VCaP (cell line): Measurements from ENCODE around the gene NDUFB11.
A peak's percentile ranks its signal among the peaks of the same experiment; 100 is the strongest.
"Not testable (repeated sequence)": the region's sequence is repeated elsewhere in the genome, so short reads cannot be mapped to it uniquely, and the experiment has no call there.

Source experiments
- H3K27ac ChIP-seq: fragments of 450-650 bp; 2 replicates; pipeline ENCODE4 v1.5.1; 2017
- TF ChIP-seq, protein P1 (sequence below): fragments of 450-650 bp; conservative IDR thresholded peaks from 2 replicates; pipeline ENCODE4 v1.5.1; 2017; ENCODE audit warnings: mild to moderate bottlenecking, moderate library complexity

NDUFB11 gene

DNA sequence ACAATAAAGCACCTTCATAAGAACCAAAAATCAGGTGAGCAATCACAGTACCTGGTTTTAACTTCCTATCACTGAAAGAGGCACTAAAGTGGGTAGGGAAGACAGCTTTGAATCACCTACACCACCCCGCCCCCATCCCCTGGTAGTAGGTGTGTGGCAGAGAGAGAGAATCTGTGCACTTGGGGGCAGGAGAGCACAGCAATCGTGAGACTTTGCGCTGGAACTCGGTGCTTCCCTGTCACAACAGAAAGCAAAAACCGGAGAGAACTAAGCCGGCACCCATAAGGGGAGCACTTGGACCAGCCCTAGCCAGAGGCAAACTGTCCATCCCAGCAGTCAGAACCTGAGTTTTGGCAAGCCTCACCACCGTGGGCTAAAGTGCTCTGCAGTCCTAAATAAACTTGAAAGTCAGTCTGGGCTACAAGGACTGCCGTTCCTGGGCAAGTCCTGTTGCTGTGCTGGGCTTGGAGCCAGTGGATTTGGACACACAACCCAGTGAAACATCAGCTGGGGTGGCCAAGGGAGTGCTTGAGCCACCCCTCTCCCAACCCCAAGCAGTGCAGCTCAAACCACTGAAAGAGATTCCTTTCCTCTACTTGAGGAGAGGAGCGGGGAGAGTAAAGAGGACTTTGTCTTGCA, 32.1 kb downstream of the NDUFB11 start:
- TF ChIP-seq, protein P1, sequence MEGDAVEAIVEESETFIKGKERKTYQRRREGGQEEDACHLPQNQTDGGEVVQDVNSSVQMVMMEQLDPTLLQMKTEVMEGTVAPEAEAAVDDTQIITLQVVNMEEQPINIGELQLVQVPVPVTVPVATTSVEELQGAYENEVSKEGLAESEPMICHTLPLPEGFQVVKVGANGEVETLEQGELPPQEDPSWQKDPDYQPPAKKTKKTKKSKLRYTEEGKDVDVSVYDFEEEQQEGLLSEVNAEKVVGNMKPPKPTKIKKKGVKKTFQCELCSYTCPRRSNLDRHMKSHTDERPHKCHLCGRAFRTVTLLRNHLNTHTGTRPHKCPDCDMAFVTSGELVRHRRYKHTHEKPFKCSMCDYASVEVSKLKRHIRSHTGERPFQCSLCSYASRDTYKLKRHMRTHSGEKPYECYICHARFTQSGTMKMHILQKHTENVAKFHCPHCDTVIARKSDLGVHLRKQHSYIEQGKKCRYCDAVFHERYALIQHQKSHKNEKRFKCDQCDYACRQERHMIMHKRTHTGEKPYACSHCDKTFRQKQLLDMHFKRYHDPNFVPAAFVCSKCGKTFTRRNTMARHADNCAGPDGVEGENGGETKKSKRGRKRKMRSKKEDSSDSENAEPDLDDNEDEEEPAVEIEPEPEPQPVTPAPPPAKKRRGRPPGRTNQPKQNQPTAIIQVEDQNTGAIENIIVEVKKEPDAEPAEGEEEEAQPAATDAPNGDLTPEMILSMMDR, result no peak; the same call in 1 of the 2 replicates

DNA sequence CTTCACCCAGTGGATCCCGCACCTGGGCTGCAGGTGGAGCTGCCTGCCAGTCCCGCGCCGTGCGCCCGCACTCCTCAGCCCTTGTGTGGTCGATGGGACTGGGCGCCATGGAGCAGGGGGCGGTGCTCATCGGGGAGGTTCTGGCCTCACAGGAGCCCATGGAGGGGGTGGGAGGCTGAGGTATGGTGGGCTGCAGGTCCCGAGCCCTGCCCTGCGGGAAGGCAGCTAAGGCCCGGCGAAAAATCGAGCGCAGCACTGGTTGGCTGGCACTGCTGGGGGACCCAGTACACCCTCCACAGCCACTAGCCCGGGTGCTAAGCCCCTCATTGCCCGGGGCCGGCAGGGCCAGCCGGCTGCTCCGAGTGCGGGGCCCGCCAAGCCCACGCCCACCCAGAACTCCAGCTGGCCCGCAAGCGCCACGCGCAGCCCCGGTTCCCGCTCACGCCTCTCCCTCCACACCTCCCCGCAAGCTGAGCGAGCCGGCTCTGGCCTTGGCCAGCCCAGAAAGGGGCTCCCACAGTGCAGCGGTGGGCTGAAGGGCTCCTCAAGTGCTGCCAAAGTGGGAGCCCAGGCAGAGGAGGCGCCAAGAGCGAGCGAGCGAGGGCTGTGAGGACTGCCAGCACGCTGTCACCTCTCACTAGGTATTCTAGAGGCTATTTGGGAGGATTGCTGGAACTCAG, 33.4 kb downstream of the NDUFB11 start:
- H3K27ac ChIP-seq, result not testable (repeated sequence)

More for the DNA sequence above, 32.1 kb downstream of the NDUFB11 start:
- H3K27ac ChIP-seq, result no peak overlapping the region

DNA sequence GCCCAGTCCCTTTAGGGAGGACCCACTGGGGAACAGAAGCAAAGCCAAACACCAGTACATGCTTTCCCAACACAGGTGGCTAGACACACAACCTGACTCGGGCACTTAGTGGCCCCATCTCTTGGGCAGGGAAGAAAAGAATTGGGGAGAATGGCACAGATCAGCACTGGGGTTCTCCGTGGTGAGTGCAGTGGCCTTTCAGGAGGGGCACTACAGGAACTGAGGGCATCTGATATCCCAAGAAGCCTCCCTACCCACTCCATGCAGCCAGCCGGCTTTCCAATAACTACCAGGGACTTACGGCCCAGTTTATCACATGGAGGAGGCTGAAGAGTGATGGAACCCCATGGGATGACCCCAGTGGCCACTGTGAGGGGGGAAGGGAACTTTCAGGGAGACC, 43.3 kb downstream of the NDUFB11 start:
- TF ChIP-seq, protein P1, result no peak
- H3K27ac ChIP-seq, result no peak overlapping the region

GRCh38 chrX:47098338-47099094, 46.0 kb downstream of the NDUFB11 start:
- H3K27ac ChIP-seq, result no peak overlapping the region
- TF ChIP-seq, protein P1, result no peak

GRCh38 chrX:47097018-47097417, 47.5 kb downstream of the NDUFB11 start:
- H3K27ac ChIP-seq, result no peak overlapping the region
- TF ChIP-seq, protein P1, result no peak

DNA sequence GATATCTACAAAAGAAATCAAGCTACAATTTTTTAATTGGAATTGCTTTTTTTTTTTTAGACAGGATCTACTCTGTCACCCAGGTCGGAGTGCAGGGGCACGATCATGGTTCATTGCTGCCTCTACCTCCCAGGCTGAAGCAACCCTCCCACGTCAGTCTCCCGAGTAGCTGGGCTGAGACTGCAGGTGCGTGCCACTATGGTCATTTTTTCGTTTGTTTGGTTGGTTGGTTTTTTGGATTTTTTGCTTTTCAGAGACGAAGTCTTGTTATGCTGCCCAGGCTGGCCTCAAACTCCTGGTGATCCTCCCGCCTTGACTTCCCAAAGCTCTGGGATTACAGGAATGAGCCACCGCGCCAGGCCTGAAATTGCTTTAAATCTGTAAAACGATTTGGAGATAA, 50.6 kb downstream of the NDUFB11 start:
- no peak overlapping the region for H3K27ac ChIP-seq
- TF ChIP-seq, protein P1, result no peak

DNA sequence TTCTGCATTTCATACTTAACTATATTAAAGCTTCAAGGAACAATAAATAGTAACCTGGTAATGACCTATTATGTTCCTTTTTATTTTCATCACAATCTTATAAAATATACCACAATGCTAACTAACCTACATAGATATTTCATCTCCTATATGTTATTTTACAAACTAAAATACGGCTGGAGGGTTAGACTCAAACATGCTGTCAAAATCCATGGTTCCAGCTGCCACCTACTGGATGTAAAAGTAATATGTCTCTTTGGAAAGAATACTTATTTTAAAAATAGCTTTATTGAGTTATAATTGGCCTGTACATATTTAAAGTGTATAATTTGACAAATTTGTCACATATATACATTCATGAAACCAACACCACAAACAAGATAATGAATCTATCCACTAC, 51.3 kb downstream of the NDUFB11 start:
- TF ChIP-seq, protein P1, result peak; percentile 70
- H3K27ac ChIP-seq, result peak overlapping the region; percentile 44; the same call in 1 of the 2 replicates
